SU-DHL-6 (cell line): ENCODE data around the gene TRIM38.

Experiments
- H2AFZ ChIP-seq: fragments of 200-600 bp; sonication (generic); 2 replicates; pipeline ENCODE4 v1.6.1; 2014; ENCODE audit warnings: low read depth, mild to moderate bottlenecking, moderate library complexity, mixed read lengths, antibody characterized with exemption, low read length; ENCODE audit not compliant: severe bottlenecking
- H3F3A ChIP-seq: fragments of 200-600 bp; shearing (Covaris generic); 2 replicates; pipeline ENCODE4 v1.6.0; 2016; ENCODE audit warnings: antibody characterized with exemption, mild to moderate bottlenecking; ENCODE audit not compliant: insufficient read depth
- H3K27ac ChIP-seq: fragments of 200-600 bp; sonication (generic); 2 replicates; pipeline ENCODE4 v1.5.1; 2016; ENCODE audit warnings: low read depth, mild to moderate bottlenecking, low read length, moderate library complexity, mixed read lengths
- H3K27me3 ChIP-seq: fragments of 200-600 bp; sonication (generic), shearing (Covaris generic); 2 replicates; pipeline ENCODE4 v1.6.0; 2014; ENCODE audit warnings: mild to moderate bottlenecking, low read length
- H3K36me3 ChIP-seq: fragments of 200-600 bp; sonication (generic); 2 replicates; pipeline ENCODE4 v1.6.1; 2014; ENCODE audit warnings: mild to moderate bottlenecking, low read length, mixed read lengths
- H3K4me2 ChIP-seq: fragments of 300-600, 200-600 bp; shearing (Covaris generic), sonication (generic); 2 replicates; pipeline ENCODE4 v1.6.0; 2014; ENCODE audit warnings: low read length, low read depth, mild to moderate bottlenecking; ENCODE audit not compliant: poor library complexity, severe bottlenecking
- H3K4me3 ChIP-seq: fragments of 200-600 bp; sonication (generic); 2 replicates; pipeline ENCODE4 v1.5.1; 2014; ENCODE audit warnings: antibody characterized with exemption, low read length, mild to moderate bottlenecking, mixed read lengths; ENCODE audit not compliant: insufficient read depth, poor library complexity, severe bottlenecking
- H3K79me2 ChIP-seq: fragments of 200-600 bp; sonication (generic); 2 replicates; pipeline ENCODE4 v1.6.1; 2014; ENCODE audit warnings: mild to moderate bottlenecking, low read length, moderate library complexity; ENCODE audit not compliant: insufficient read depth
- H3K9ac ChIP-seq: fragments of 200-600 bp; sonication (generic); 2 replicates; pipeline ENCODE4 v1.7.0; 2014; ENCODE audit warnings: mild to moderate bottlenecking, low read length
- H3K9me2 ChIP-seq: fragments of 200-600 bp; sonication (generic); replicated peaks from 2 replicates; pipeline ENCODE4 v1.6.1; 2014; ENCODE audit warnings: low read length; ENCODE audit not compliant: insufficient read depth
- H3K9me3 ChIP-seq: fragments of 200-600 bp; sonication (generic); 2 replicates; pipeline ENCODE4 v1.6.1; 2014; ENCODE audit warnings: low read length, mixed read lengths; ENCODE audit not compliant: insufficient read depth
- H4K20me1 ChIP-seq: fragments of 200-600 bp; sonication (generic); 2 replicates; pipeline ENCODE4 v1.6.1; 2014; ENCODE audit warnings: low read depth, mild to moderate bottlenecking, antibody characterized with exemption, low read length, moderate library complexity, mixed read lengths
- EZH2phosphoT487 ChIP-seq: fragments of 200-600 bp; sonication (generic), shearing (Covaris generic); conservative IDR thresholded peaks from 2 replicates; pipeline ENCODE4 v1.6.1; 2018; ENCODE audit warnings: mild to moderate bottlenecking, antibody characterized with exemption, low read length, moderate library complexity, mixed read lengths
- TF ChIP-seq, protein P1 (sequence below): fragments of 200-600 bp; sonication (generic); IDR thresholded peaks from one replicate; pipeline ENCODE4 v1.5.1; 2017; ENCODE audit warnings: antibody characterized with exemption, mild to moderate bottlenecking, low read length, moderate library complexity; ENCODE audit not compliant: insufficient read depth, poor library complexity, severe bottlenecking

Gene TRIM38

DNA sequence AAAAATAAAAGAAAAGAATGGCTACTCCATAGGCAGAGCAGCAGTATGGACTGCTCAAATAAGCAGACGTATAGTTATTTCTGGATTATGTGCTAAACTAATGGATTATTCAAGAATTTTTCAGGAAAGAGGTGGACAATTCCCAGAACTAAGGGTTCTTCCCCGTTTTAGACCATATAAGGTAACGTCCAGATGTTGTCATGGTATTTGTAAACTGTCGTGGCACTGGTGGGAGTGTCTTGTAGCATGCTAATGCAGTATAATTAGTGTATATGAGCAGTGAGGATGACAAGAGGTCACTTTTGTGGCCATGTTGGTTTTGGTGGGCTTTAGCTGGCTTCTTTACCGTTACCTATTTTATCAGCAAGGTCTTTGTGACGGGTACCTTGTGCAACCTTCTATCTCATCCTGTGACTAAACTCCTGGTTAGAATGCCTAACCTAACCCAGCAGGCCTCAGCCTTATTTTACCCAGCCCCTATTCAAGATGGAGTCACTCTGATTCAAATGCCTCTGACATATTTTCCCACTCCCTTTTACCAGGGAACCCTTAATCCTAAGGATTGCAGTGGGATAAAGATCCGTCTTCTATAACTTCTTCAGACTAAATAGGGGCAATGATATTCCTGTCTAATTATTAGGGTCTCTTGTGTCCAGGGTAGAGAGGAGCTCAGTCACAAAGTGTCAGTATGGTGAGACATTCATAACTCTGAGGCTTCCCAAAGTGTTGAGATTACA, 11.1 kb upstream of the TRIM38 start:
- Histone ChIP-seq H3K27ac (no peak overlapping the region), H3K79me2 (no peaks in the 10 kb centered on the region), H3K9me3 (no peaks in the 10 kb centered on the region), H3F3A (no peaks in the 10 kb centered on the region), H3K4me2 (no peak overlapping the region), H3K9ac (no peak overlapping the region), H3K9me2 (no peaks in the 10 kb centered on the region), H3K36me3 (no peaks in the 10 kb centered on the region), H2AFZ (no peak overlapping the region), H3K27me3 (no peaks in the 10 kb centered on the region), H4K20me1 (no peaks in the 10 kb centered on the region), H3K4me3 (no peak overlapping the region)
- TF ChIP-seq EZH2phosphoT487 = no peak
- TF ChIP-seq, protein P1, sequence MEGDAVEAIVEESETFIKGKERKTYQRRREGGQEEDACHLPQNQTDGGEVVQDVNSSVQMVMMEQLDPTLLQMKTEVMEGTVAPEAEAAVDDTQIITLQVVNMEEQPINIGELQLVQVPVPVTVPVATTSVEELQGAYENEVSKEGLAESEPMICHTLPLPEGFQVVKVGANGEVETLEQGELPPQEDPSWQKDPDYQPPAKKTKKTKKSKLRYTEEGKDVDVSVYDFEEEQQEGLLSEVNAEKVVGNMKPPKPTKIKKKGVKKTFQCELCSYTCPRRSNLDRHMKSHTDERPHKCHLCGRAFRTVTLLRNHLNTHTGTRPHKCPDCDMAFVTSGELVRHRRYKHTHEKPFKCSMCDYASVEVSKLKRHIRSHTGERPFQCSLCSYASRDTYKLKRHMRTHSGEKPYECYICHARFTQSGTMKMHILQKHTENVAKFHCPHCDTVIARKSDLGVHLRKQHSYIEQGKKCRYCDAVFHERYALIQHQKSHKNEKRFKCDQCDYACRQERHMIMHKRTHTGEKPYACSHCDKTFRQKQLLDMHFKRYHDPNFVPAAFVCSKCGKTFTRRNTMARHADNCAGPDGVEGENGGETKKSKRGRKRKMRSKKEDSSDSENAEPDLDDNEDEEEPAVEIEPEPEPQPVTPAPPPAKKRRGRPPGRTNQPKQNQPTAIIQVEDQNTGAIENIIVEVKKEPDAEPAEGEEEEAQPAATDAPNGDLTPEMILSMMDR = no peak

DNA sequence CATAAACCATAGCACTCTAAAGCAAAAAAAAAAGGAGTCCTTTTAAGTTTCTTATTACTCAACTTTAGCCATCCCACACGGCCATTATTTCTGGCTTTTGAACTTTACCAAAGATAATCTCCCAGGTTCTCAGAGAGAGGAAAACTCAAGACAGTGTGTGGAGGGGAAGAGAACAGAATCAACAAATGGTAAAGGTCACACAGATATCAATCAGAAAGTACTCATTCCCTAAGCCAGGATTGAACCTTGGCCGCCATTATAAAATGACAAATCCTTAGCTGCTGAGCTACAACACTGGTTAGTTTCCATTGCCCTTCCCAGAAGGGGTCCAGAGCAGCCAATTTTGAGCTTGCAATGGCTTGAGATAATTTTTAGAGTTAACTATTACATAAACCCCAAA, 10.1 kb upstream of the TRIM38 start:
- no peak for TF ChIP-seq EZH2phosphoT487
- TF ChIP-seq, protein P1 = no peak

DNA sequence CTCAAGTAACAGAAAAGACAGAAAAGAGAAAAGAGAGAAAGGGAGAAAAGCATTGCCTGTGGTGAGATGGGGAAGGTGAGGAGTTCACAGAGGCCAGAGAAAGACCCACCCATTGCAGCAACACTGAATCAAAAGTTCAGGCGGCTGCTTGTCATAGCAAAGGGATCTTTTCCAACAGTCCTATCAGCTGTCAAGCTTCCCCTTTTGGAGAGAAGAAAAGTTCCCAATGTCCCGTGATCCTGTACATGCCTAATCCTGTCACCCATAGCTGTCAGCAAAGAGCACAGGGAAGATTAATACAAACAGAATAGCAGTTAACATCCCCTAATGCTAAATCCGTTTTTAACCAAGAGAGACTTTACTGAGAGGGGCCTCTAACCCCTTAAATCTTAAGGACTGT, 8.9 kb upstream of the TRIM38 start:
- Histone ChIP-seq H3K36me3 (no peaks in the 10 kb centered on the region), H3K27ac (no peak overlapping the region), H3K79me2 (no peaks in the 10 kb centered on the region), H3K9ac (no peak overlapping the region), H3K9me3 (no peaks in the 10 kb centered on the region), H3K27me3 (no peaks in the 10 kb centered on the region), H3K9me2 (no peaks in the 10 kb centered on the region), H3K4me3 (no peak overlapping the region), H3F3A (no peaks in the 10 kb centered on the region), H4K20me1 (no peaks in the 10 kb centered on the region), H2AFZ (no peak overlapping the region), H3K4me2 (no peak overlapping the region)
- no peak for TF ChIP-seq EZH2phosphoT487
- TF ChIP-seq, protein P1 = no peak

More for the DNA sequence above, 10.1 kb upstream of the TRIM38 start:
- Histone ChIP-seq H3K27ac (no peak overlapping the region), H4K20me1 (no peaks in the 10 kb centered on the region), H3K9ac (no peak overlapping the region), H3K36me3 (no peaks in the 10 kb centered on the region), H3K27me3 (no peaks in the 10 kb centered on the region), H3K79me2 (no peaks in the 10 kb centered on the region), H3K9me3 (no peaks in the 10 kb centered on the region), H3K4me3 (no peak overlapping the region), H2AFZ (no peak overlapping the region), H3K9me2 (no peaks in the 10 kb centered on the region), H3K4me2 (no peak overlapping the region), H3F3A (no peaks in the 10 kb centered on the region)
